HepG2 (cell line): ENCODE results near the gene CHST4. TPM values are rescaled to one million over a fixed set of nuclear protein-coding genes. Genes with fewer than 3 reads are reported as not detected.

Experiments used
- AGO2 ChIP-seq: fragments of 200-400 bp; formaldehyde crosslinking; optimal IDR thresholded peaks from 2 replicates; pipeline ENCODE3; 2017; ENCODE audit warnings: mild to moderate bottlenecking, low read depth, low read length, moderate library complexity
- ELF4 ChIP-seq: sonication (generic); formaldehyde crosslinking; IDR thresholded peaks from 2 replicates; pipeline ENCODE4 v1.5.0; 2020; ENCODE audit warnings: missing genetic modification reagents, mild to moderate bottlenecking, moderate library complexity, borderline replicate concordance
- ETV5 ChIP-seq: IDR thresholded peaks from 2 replicates; pipeline ENCODE4 v1.6.1; 2018; ENCODE audit warnings: missing biosample characterization, missing genetic modification reagents, inconsistent platforms, borderline replicate concordance
- MEIS1 ChIP-seq: sonication (generic); formaldehyde crosslinking; IDR thresholded peaks from 2 replicates; pipeline ENCODE4 v1.9.0; 2021; ENCODE audit warnings: mild to moderate bottlenecking, missing genetic modification reagents, moderate library complexity, borderline replicate concordance
- MXI1 ChIP-seq: IDR thresholded peaks from 3 replicates; pipeline ENCODE4 v1.6.1; 2012; ENCODE audit warnings: low read depth, low read length, inconsistent platforms, borderline replicate concordance
- PHF8 ChIP-seq: sonication (generic); formaldehyde crosslinking; IDR thresholded peaks from 2 replicates; pipeline ENCODE4 v1.5.0; 2020; ENCODE audit warnings: missing genetic modification reagents
- SP4 ChIP-seq: sonication (generic); formaldehyde crosslinking; IDR thresholded peaks from 2 replicates; pipeline ENCODE4 v1.8.1; 2023; ENCODE audit warnings: mild to moderate bottlenecking, missing genetic modification reagents
- ZNF777 ChIP-seq: sonication (generic); formaldehyde crosslinking; IDR thresholded peaks from 2 replicates; pipeline ENCODE4 v1.4.0; 2020; ENCODE audit warnings: missing genetic modification reagents
- polyA plus RNA-seq, 8 experiments: library from polyadenylated mRNA; depleted of rRNA in 3 of 8; stranded (reverse) in 7 of 8; unstranded in 1 of 8; fragments of >200 nt; fragmentation: Illumina TruSeq in 4 of 8; extraction: Trizol in 4 of 8; gene quantifications; 2 replicates each; pipeline versions ENCODE4 v1.2.1 to v1.2.3, GENCODE V29; 2011 to 2016; ENCODE audit warnings: low read depth in 4 of 8, missing spikeins in 1 of 8, mixed read lengths in 1 of 8; ENCODE audit not compliant: insufficient read depth in 1 of 8
- total RNA-seq, 5 experiments: library from RNA; depleted of rRNA; stranded (reverse); fragments of >200 nt; fragmentation: Illumina TruSeq; extraction: Trizol; gene quantifications; 2 replicates each; pipeline ENCODE4 v1.2.3, GENCODE V29; 2016; ENCODE audit warnings: low read depth in 1 of 5
- TF ChIP-seq, protein P1 (sequence below): IDR thresholded peaks from 2 replicates; pipeline ENCODE4 v1.6.1; 2016
- TF ChIP-seq, protein P2 (sequence below): sonication (generic); formaldehyde crosslinking; IDR thresholded peaks from 2 replicates; pipeline ENCODE4 v1.5.1; 2020; ENCODE audit warnings: mild to moderate bottlenecking, missing genetic modification reagents
- TF ChIP-seq, protein P3 (sequence below), 2 experiments: sonication (generic) in 1 of 2; formaldehyde crosslinking in 1 of 2; IDR thresholded peaks; 2 replicates each; pipeline versions ENCODE4 v1.4.0 to v1.6.1; 2016 to 2020; ENCODE audit warnings: borderline replicate concordance in 1 of 2, low read depth in 1 of 2, mild to moderate bottlenecking in 1 of 2, missing genetic modification reagents in 1 of 2
- TF ChIP-seq, protein P4 (sequence below): IDR thresholded peaks from 2 replicates; pipeline ENCODE4 v1.6.1; 2016; ENCODE audit warnings: missing biosample characterization, missing genetic modification reagents, low read depth
- TF ChIP-seq, protein P5 (sequence below): sonication (generic); formaldehyde crosslinking; IDR thresholded peaks from 2 replicates; pipeline ENCODE4 v1.5.0; 2020; ENCODE audit warnings: missing genetic modification reagents

The CHST4 gene
- total and polyA plus RNA-seq, 2 of the 13 experiments (the other 11 are each of a cell fraction or from before 2014, with no cell fraction given): not detected

- TF ChIP-seq, protein P1, sequence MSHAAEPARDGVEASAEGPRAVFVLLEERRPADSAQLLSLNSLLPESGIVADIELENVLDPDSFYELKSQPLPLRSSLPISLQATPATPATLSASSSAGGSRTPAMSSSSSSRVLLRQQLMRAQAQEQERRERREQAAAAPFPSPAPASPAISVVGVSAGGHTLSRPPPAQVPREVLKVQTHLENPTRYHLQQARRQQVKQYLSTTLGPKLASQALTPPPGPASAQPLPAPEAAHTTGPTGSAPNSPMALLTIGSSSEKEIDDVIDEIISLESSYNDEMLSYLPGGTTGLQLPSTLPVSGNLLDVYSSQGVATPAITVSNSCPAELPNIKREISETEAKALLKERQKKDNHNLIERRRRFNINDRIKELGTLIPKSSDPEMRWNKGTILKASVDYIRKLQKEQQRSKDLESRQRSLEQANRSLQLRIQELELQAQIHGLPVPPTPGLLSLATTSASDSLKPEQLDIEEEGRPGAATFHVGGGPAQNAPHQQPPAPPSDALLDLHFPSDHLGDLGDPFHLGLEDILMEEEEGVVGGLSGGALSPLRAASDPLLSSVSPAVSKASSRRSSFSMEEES (CRISPR knock-in tag): peak; percentile 60; the same call in 1 of the 2 replicates
- TF ChIP-seq, protein P2, sequence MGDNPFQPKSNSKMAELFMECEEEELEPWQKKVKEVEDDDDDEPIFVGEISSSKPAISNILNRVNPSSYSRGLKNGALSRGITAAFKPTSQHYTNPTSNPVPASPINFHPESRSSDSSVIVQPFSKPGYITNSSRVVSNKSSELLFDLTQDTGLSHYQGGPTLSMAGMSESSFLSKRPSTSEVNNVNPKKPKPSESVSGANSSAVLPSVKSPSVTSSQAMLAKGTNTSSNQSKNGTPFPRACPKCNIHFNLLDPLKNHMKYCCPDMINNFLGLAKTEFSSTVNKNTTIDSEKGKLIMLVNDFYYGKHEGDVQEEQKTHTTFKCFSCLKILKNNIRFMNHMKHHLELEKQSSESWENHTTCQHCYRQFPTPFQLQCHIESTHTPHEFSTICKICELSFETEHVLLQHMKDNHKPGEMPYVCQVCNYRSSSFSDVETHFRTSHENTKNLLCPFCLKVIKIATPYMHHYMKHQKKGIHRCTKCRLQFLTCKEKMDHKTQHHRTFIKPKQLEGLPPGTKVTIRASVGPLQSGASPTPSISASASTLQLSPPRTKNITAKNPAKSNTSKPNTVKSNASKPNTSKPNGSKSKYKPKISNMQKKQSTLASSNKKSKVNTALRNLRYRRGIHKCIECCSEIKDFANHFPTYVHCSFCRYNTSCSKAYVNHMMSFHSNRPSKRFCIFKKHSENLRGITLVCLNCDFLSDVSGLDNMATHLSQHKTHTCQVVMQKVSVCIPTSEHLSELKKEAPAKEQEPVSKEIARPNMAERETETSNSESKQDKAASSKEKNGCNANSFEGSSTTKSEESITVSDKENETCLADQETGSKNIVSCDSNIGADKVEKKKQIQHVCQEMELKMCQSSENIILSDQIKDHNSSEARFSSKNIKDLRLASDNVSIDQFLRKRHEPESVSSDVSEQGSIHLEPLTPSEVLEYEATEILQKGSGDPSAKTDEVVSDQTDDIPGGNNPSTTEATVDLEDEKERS: 0 out of 2 replicates have a peak, but pooled peaks have one; percentile 28
- TF ChIP-seq ETV5 (peak; percentile 70), ZNF777 (CRISPR knock-in tag) (no peak), MEIS1 (peak; percentile 57; the same call in 1 of the 2 replicates), AGO2 (peak; percentile 78), PHF8 (CRISPR knock-in tag) (peak; percentile 97), ELF4 (CRISPR knock-in tag) (peak; percentile 79; the same call in 1 of the 2 replicates), MXI1 (peak; percentile 53; the same call in 1 of the 3 replicates), SP4 (peak; percentile 17; the same call in 1 of the 2 replicates)
- TF ChIP-seq, protein P3, sequence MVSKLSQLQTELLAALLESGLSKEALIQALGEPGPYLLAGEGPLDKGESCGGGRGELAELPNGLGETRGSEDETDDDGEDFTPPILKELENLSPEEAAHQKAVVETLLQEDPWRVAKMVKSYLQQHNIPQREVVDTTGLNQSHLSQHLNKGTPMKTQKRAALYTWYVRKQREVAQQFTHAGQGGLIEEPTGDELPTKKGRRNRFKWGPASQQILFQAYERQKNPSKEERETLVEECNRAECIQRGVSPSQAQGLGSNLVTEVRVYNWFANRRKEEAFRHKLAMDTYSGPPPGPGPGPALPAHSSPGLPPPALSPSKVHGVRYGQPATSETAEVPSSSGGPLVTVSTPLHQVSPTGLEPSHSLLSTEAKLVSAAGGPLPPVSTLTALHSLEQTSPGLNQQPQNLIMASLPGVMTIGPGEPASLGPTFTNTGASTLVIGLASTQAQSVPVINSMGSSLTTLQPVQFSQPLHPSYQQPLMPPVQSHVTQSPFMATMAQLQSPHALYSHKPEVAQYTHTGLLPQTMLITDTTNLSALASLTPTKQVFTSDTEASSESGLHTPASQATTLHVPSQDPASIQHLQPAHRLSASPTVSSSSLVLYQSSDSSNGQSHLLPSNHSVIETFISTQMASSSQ (IDR thresholded peaks at IDR 0.05; ENCODE audit: low read depth): no peak
- TF ChIP-seq, protein P3 (CRISPR knock-in tag; IDR thresholded peaks at IDR 0.05; ENCODE audit: borderline replicate concordance): peak; percentile 30; the same call in 1 of the 2 replicates
- TF ChIP-seq, protein P4, sequence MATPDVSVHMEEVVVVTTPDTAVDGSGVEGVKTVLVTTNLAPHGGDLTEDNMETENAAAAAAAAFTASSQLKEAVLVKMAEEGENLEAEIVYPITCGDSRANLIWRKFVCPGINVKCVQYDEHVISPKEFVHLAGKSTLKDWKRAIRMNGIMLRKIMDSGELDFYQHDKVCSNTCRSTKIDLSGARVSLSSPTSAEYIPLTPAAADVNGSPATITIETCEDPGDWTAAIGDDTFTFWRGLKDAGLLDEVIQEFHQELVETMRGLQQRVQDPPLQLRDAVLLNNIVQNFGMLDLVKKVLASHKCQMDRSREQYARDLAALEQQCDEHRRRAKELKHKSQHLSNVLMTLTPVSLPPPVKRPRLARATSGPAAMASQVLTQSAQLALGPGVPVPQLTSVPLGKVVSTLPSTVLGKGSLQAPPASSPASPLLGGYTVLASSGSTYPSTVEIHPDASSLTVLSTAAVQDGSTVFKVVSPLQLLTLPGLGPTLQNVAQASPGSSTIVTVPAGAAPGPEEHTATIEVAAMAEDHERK (CRISPR knock-in tag): peak; percentile 63; the same call in 1 of the 2 replicates
- TF ChIP-seq, protein P5, sequence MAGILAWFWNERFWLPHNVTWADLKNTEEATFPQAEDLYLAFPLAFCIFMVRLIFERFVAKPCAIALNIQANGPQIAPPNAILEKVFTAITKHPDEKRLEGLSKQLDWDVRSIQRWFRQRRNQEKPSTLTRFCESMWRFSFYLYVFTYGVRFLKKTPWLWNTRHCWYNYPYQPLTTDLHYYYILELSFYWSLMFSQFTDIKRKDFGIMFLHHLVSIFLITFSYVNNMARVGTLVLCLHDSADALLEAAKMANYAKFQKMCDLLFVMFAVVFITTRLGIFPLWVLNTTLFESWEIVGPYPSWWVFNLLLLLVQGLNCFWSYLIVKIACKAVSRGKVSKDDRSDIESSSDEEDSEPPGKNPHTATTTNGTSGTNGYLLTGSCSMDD (CRISPR knock-in tag): no peak
Observed at GRCh38 chr16:71484006-71484893, 42.0 kb upstream of the CHST4 start (continued).
